Stomach (tissue), 4 donors: ENCODE data around the gene PALD1.

ENCODE experiments used
- CTCF ChIP-seq, 7 experiments: fragments of 450-650 bp in 4 of 7; fragments of 200-600 bp in 3 of 7; sonication (generic) in 3 of 7; IDR thresholded peaks; one replicate each; pipeline ENCODE4 v1.5.1; 2016 to 2019; ENCODE audit warnings: antibody characterized with exemption in 7 of 7, control low read depth in 2 of 7, mild to moderate bottlenecking in 1 of 7
- EP300 ChIP-seq: sonication (generic); formaldehyde crosslinking; IDR thresholded peaks from one replicate; pipeline ENCODE4 v1.6.1; 2017; ENCODE audit warnings: antibody characterized with exemption

GRCh38 chr10:70595566-70596016, 117.0 kb downstream of the PALD1 start:
- TF ChIP-seq CTCF (IDR thresholded peaks at IDR 0.05) (no peak), EP300 (no peak)
